ENCODE measurements around the gene KLK11.

The KLK11 gene

GRCh38 chr19:51060336-51060735 is 33.9 kb upstream of the KLK11 start:
- Histone ChIP-seq H3K36me3 (ENCODE audit: insufficient read depth, low read length) (no peaks in the 10 kb centered on the region), H3K4me3 (ENCODE audit: low read depth in 1 of 2, low read length in 2 of 2) (no peak overlapping the region), H4K20me1 (ENCODE audit: insufficient read depth, low read length) (no peaks in the 10 kb centered on the region), H3K9me3 (ENCODE audit: insufficient read depth, low read length, severe bottlenecking) (no peaks in the 10 kb centered on the region), H3K79me2 (ENCODE audit: insufficient read depth, low read length) (no peaks in the 10 kb centered on the region), H3K4me2 (ENCODE audit: insufficient read depth, low read length) (no peak overlapping the region), H3K4me1 (ENCODE audit: insufficient read depth, low read length) (no peaks in the 10 kb centered on the region), H2AFZ (ENCODE audit: low read depth, low read length) (no peak overlapping the region), H3K9ac (ENCODE audit: low read depth, low read length) (no peak overlapping the region), H3K27ac (ENCODE audit: low read length) (no peak overlapping the region), H3K27me3 (ENCODE audit: insufficient read depth, low read length, poor library complexity) (no peaks in the 10 kb centered on the region)
- DNase-seq (no peak), ATAC-seq (ENCODE audit: insufficient read depth, low read depth) (no peak)
- TF ChIP-seq, protein P1, sequence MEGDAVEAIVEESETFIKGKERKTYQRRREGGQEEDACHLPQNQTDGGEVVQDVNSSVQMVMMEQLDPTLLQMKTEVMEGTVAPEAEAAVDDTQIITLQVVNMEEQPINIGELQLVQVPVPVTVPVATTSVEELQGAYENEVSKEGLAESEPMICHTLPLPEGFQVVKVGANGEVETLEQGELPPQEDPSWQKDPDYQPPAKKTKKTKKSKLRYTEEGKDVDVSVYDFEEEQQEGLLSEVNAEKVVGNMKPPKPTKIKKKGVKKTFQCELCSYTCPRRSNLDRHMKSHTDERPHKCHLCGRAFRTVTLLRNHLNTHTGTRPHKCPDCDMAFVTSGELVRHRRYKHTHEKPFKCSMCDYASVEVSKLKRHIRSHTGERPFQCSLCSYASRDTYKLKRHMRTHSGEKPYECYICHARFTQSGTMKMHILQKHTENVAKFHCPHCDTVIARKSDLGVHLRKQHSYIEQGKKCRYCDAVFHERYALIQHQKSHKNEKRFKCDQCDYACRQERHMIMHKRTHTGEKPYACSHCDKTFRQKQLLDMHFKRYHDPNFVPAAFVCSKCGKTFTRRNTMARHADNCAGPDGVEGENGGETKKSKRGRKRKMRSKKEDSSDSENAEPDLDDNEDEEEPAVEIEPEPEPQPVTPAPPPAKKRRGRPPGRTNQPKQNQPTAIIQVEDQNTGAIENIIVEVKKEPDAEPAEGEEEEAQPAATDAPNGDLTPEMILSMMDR (IDR thresholded peaks at IDR 0.05; ENCODE audit: borderline replicate concordance, extremely low read depth, low read length, poor library complexity, severe bottlenecking): no peak
- no peak for TF ChIP-seq EZH2 (IDR thresholded peaks at IDR 0.05; ENCODE audit: borderline replicate concordance, low read depth, low read length, severe bottlenecking)

DNA sequence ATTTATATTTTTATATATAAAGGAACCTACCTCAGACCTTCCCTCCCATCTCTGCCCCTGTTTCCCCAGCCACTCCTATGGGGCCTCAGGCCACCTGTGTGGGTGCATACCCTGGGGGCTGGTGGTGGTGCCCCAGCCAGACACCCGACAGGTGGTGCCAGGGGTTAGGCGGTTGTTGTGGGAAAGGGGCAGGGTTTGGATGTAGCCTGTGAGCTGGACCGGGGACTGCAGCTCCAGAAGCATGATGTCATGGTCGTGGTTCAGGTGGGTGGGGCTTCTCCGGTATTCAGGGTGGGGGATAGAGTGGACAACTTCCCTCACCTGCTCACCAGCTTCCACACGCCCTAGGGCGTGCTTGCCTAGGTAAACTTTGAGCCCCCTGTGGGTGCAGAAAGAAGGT is 33.3 kb upstream of the KLK11 start:
- no peak for DNase-seq
- ATAC-seq (ENCODE audit: insufficient read depth, low read depth): no peak
- Histone ChIP-seq H3K4me3 (ENCODE audit: low read depth in 1 of 2, low read length in 2 of 2) (no peak overlapping the region), H3K27me3 (ENCODE audit: insufficient read depth, low read length, poor library complexity) (no peaks in the 10 kb centered on the region), H3K27ac (ENCODE audit: low read length) (no peak overlapping the region), H3K9me3 (ENCODE audit: insufficient read depth, low read length, severe bottlenecking) (no peaks in the 10 kb centered on the region), H3K36me3 (ENCODE audit: insufficient read depth, low read length) (no peaks in the 10 kb centered on the region), H4K20me1 (ENCODE audit: insufficient read depth, low read length) (no peaks in the 10 kb centered on the region), H3K4me1 (ENCODE audit: insufficient read depth, low read length) (no peaks in the 10 kb centered on the region), H3K4me2 (ENCODE audit: insufficient read depth, low read length) (no peak overlapping the region), H3K9ac (ENCODE audit: low read depth, low read length) (no peak overlapping the region), H2AFZ (ENCODE audit: low read depth, low read length) (no peak overlapping the region), H3K79me2 (ENCODE audit: insufficient read depth, low read length) (no peaks in the 10 kb centered on the region)
- TF ChIP-seq EZH2 (IDR thresholded peaks at IDR 0.05; ENCODE audit: borderline replicate concordance, low read depth, low read length, severe bottlenecking): no peak
- TF ChIP-seq, protein P1 (IDR thresholded peaks at IDR 0.05; ENCODE audit: borderline replicate concordance, extremely low read depth, low read length, poor library complexity, severe bottlenecking): no peak

DNA sequence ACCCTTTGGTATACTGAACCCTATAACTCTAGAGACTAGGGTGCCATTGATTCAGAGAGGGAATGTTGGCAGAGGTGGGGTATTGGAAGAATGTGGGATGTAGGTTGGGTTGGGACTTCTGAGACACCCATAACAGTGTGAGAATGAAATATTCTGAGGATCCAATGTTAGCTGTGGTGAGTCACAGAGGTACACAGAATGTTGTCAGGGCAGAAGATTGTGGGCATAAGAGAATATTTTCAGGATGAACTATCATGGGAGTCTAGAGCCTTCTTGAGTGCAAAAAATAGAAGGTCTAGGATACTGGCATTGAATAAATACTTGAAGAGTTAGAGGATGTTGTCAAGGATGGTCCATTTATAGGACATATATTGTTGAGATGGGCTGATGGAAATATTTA is 29.4 kb upstream of the KLK11 start:
- Histone ChIP-seq H3K27me3 (ENCODE audit: insufficient read depth, low read length, poor library complexity) (no peaks in the 10 kb centered on the region), H3K4me1 (ENCODE audit: insufficient read depth, low read length) (no peaks in the 10 kb centered on the region), H3K4me3 (ENCODE audit: low read depth in 1 of 2, low read length in 2 of 2) (no peak overlapping the region), H3K27ac (ENCODE audit: low read length) (no peak overlapping the region), H3K9ac (ENCODE audit: low read depth, low read length) (no peak overlapping the region), H4K20me1 (ENCODE audit: insufficient read depth, low read length) (no peaks in the 10 kb centered on the region), H3K9me3 (ENCODE audit: insufficient read depth, low read length, severe bottlenecking) (no peaks in the 10 kb centered on the region), H3K4me2 (ENCODE audit: insufficient read depth, low read length) (no peak overlapping the region), H3K36me3 (ENCODE audit: insufficient read depth, low read length) (no peaks in the 10 kb centered on the region), H3K79me2 (ENCODE audit: insufficient read depth, low read length) (no peaks in the 10 kb centered on the region), H2AFZ (ENCODE audit: low read depth, low read length) (no peak overlapping the region)
- DNase-seq: no peak
- no peak for ATAC-seq (ENCODE audit: insufficient read depth, low read depth)
- TF ChIP-seq, protein P1 (IDR thresholded peaks at IDR 0.05; ENCODE audit: borderline replicate concordance, extremely low read depth, low read length, poor library complexity, severe bottlenecking): no peak
- TF ChIP-seq EZH2 (IDR thresholded peaks at IDR 0.05; ENCODE audit: borderline replicate concordance, low read depth, low read length, severe bottlenecking): no peak

DNA sequence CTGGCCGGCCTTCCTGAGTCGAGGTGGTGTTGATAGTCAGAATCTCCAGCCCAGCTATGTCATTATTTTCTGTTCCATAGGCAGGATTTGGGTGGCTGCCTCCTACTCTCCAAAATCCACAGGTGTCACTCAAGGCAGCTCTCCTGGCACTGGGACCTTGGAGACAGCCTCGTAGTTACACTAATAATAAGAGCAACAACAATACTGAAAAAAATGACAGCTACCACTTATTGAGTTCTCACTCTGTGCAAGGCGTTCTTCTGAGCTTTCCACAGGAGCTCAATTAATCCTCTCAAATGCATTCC is 20.6 kb upstream of the KLK11 start:
- Histone ChIP-seq H3K4me3 (ENCODE audit: low read depth in 1 of 2, low read length in 2 of 2) (no peak overlapping the region), H3K27me3 (ENCODE audit: insufficient read depth, low read length, poor library complexity) (no peaks in the 10 kb centered on the region), H3K79me2 (ENCODE audit: insufficient read depth, low read length) (no peaks in the 10 kb centered on the region), H2AFZ (ENCODE audit: low read depth, low read length) (no peak overlapping the region), H3K9me3 (ENCODE audit: insufficient read depth, low read length, severe bottlenecking) (no peaks in the 10 kb centered on the region), H3K27ac (ENCODE audit: low read length) (no peak overlapping the region), H3K9ac (ENCODE audit: low read depth, low read length) (no peak overlapping the region), H3K36me3 (ENCODE audit: insufficient read depth, low read length) (no peaks in the 10 kb centered on the region), H3K4me1 (ENCODE audit: insufficient read depth, low read length) (no peaks in the 10 kb centered on the region), H4K20me1 (ENCODE audit: insufficient read depth, low read length) (no peaks in the 10 kb centered on the region), H3K4me2 (ENCODE audit: insufficient read depth, low read length) (no peak overlapping the region)
- no peak for DNase-seq
- TF ChIP-seq, protein P1 (IDR thresholded peaks at IDR 0.05; ENCODE audit: borderline replicate concordance, extremely low read depth, low read length, poor library complexity, severe bottlenecking): no peak
- no peak for TF ChIP-seq EZH2 (IDR thresholded peaks at IDR 0.05; ENCODE audit: borderline replicate concordance, low read depth, low read length, severe bottlenecking)
- ATAC-seq (ENCODE audit: insufficient read depth, low read depth): no peak
